IMR-90 (cell line): ENCODE measurements around the gene KCP.

Experiments
- CEBPB ChIP-seq: IDR thresholded peaks from 2 replicates; pipeline ENCODE4 v1.6.1; 2012; ENCODE audit warnings: low read depth, low read length, improper control_type of control experiment
- CTCF ChIP-seq: conservative IDR thresholded peaks from 2 replicates; pipeline ENCODE4 v1.5.1; 2012; ENCODE audit warnings: mild to moderate bottlenecking, low read depth, low read length, improper control_type of control experiment
- MAFK ChIP-seq: IDR thresholded peaks from 2 replicates; pipeline ENCODE4 v1.6.1; 2012; ENCODE audit warnings: low read depth, low read length, improper control_type of control experiment
- POLR2A ChIP-seq: IDR thresholded peaks from 2 replicates; pipeline ENCODE4 v1.6.1; 2012; ENCODE audit warnings: mild to moderate bottlenecking, low read depth, low read length
- RAD21 ChIP-seq: IDR thresholded peaks from 2 replicates; pipeline ENCODE4 v1.6.1; 2012; ENCODE audit warnings: low read length, improper control_type of control experiment

DNA sequence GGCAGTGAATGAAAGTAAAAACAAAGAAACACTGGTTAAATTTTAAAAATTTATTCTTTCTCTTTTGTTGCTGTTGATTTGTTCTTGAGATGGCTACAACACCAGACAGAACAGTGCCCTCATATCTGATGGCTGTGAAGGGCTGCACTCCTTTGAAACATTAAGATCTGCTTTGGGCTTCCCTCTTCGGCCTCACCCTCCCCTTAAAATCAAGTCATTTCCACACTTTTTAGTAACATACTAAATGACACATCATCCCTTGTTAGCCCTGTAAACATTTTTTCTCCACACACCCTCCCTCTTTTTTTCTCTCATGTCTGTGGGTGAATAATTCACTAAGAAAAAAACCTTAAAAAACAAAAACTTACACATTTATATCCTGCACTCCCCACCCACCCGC is 43.6 kb upstream of the KCP start:
- no peak for TF ChIP-seq CTCF
- no peak for TF ChIP-seq CEBPB
- TF ChIP-seq RAD21, result no peak
- no peak for TF ChIP-seq POLR2A
- no peak for TF ChIP-seq MAFK
